Measurements from ENCODE around the gene CFAP210.
"Not testable (repeated sequence)": the region's sequence is repeated elsewhere in the genome, so short reads cannot be mapped to it uniquely, and the experiment has no call there.

The CFAP210 gene

GRCh38 chr2:169613876-169614275 lies 80.3 kb downstream of the CFAP210 start:
- no peak for DNase-seq

- DNase-seq, result no peak
Measured at GRCh38 chr2:169609264-169609663, 84.9 kb downstream of the CFAP210 start.

- DNase-seq, result no peak
Measured at GRCh38 chr2:169599568-169599967, 94.6 kb downstream of the CFAP210 start.

GRCh38 chr2:169598982-169599381 lies 95.2 kb downstream of the CFAP210 start:
- no peak for DNase-seq

GRCh38 chr2:169596546-169596945 lies 97.7 kb downstream of the CFAP210 start:
- DNase-seq, result not testable (repeated sequence)
